ENCODE data around the gene FSTL5. TPM values are rescaled to one million over a fixed set of nuclear protein-coding genes. Genes with fewer than 3 reads are reported as not detected.

The FSTL5 gene
- total RNA-seq, 1 experiment from 2014 or later = 1.9 TPM

DNA sequence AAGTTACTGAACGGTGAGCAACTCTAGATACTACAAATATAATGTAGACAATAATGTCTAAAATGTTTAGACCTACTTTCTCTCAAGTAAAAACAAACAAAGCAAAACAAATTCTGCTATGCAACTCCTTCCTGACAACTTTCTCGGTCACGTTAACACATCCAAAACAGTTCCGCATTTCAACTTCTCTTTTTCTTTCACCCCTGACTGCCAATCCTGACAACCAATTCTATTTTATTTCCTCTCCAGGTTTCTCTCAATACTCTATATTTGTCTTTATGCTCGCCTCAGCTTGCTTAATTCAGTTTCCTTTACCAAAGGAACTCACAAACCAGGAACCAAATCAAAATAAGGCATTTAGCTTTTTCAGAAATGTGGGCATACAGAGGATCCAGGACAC is 513.0 kb downstream of the FSTL5 start:
- H3K27ac Mint-ChIP-seq (ENCODE audit: unreplicated experiment) = no peak overlapping the region
- H3K4me1 Mint-ChIP-seq (ENCODE audit: low read depth, unreplicated experiment) = no peaks in the 10 kb centered on the region
- Histone ChIP-seq H3K36me3 (ENCODE audit: control insufficient read depth, insufficient read depth, low read length) (no peaks in the 10 kb centered on the region), H3K4me3 (ENCODE audit: low read depth, low read length) (no peak overlapping the region), H3K9me3 (no peaks in the 10 kb centered on the region), H3K4me1 (no peaks in the 10 kb centered on the region), H3K27me3 (replicated peaks; ENCODE audit: control insufficient read depth, insufficient read depth, low read length) (no peaks in the 10 kb centered on the region)
- ChIA-PET CTCF (no interaction called here), POLR2A (no interaction called here)
- H3K4me3 Mint-ChIP-seq (ENCODE audit: unreplicated experiment) = no peak overlapping the region
- H3K36me3 Mint-ChIP-seq (ENCODE audit: insufficient read depth, unreplicated experiment) = no peaks in the 10 kb centered on the region
- DNase-seq = no peak
- H3K27me3 Mint-ChIP-seq (ENCODE audit: insufficient read depth, unreplicated experiment) = no peaks in the 10 kb centered on the region
- no TSS peak for BruUV-seq (replicated peaks)
- no peaks in the 10 kb centered on the region for H3K9me3 Mint-ChIP-seq (ENCODE audit: unreplicated experiment)
- intact Hi-C loops (cut with micrococcal nuclease; ENCODE audit: unreplicated experiment) = no loop called here
- TF ChIP-seq CTCF (IDR thresholded peaks at IDR 0.05; ENCODE audit: insufficient read depth in 1 of 2, low read depth in 1 of 2, low read length in 1 of 2, severe bottlenecking in 1 of 2, unreplicated experiment in 1 of 2) = no peak

- intact Hi-C loops (cut with micrococcal nuclease; ENCODE audit: unreplicated experiment) = no loop called here
- no TSS peak for BruUV-seq (replicated peaks)
These were observed 516.0 kb downstream of the FSTL5 start for GRCh38 chr4:161647757-161648156.

DNA sequence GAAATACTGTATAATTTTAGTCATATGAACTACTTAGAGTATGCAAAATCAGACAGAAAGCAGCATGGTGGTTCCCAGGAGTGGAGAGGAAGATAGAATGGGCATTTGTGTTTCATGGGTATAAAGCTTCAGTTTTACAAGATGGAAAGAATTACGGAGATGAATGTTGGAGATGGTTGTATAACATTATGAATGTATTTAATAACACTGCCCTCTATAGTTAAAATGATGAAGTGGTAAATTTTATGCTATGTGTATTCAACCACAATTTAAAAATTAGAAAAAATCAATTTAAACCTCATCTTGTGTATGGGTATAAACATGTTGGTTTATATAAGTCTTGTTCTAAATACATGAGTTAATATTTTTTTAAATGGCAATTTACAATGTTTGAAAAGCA is 521.1 kb downstream of the FSTL5 start:
- BruUV-seq (replicated peaks) = no TSS peak
- intact Hi-C loops (cut with micrococcal nuclease; ENCODE audit: unreplicated experiment) = no loop called here

More at GRCh38 chr4:161647757-161648156, 516.0 kb downstream of the FSTL5 start:
- Mint-ChIP-seq H3K9me3 (ENCODE audit: unreplicated experiment) (no peaks in the 10 kb centered on the region), H3K4me1 (ENCODE audit: low read depth, unreplicated experiment) (peaks cover 6% of the 10 kb centered on the region), H3K27ac (ENCODE audit: unreplicated experiment) (no peak overlapping the region), H3K4me3 (ENCODE audit: unreplicated experiment) (no peak overlapping the region), H3K27me3 (ENCODE audit: insufficient read depth, unreplicated experiment) (no peaks in the 10 kb centered on the region), H3K36me3 (ENCODE audit: insufficient read depth, unreplicated experiment) (no peaks in the 10 kb centered on the region)
- no peak overlapping the region for H3K4me3 ChIP-seq (ENCODE audit: low read depth, low read length)
- CTCF ChIA-PET = no interaction called here
- POLR2A ChIA-PET = no interaction called here
- no peak for TF ChIP-seq CTCF (IDR thresholded peaks at IDR 0.05; ENCODE audit: insufficient read depth in 1 of 2, low read depth in 1 of 2, low read length in 1 of 2, severe bottlenecking in 1 of 2, unreplicated experiment in 1 of 2)
- no peaks in the 10 kb centered on the region for H3K27me3 ChIP-seq (replicated peaks; ENCODE audit: control insufficient read depth, insufficient read depth, low read length)
- H3K36me3 ChIP-seq (ENCODE audit: control insufficient read depth, insufficient read depth, low read length) = no peaks in the 10 kb centered on the region
- H3K9me3 ChIP-seq = no peaks in the 10 kb centered on the region
- H3K4me1 ChIP-seq = no peaks in the 10 kb centered on the region
- DNase-seq = no peak

More for the DNA sequence above, 521.1 kb downstream of the FSTL5 start:
- no peak for TF ChIP-seq CTCF (IDR thresholded peaks at IDR 0.05; ENCODE audit: insufficient read depth in 1 of 2, low read depth in 1 of 2, low read length in 1 of 2, severe bottlenecking in 1 of 2, unreplicated experiment in 1 of 2)
- no peak for DNase-seq
- CTCF ChIA-PET = no interaction called here
- Mint-ChIP-seq H3K4me3 (ENCODE audit: unreplicated experiment) (no peak overlapping the region), H3K4me1 (ENCODE audit: low read depth, unreplicated experiment) (peaks cover 6% of the 10 kb centered on the region), H3K27ac (ENCODE audit: unreplicated experiment) (no peak overlapping the region), H3K9me3 (ENCODE audit: unreplicated experiment) (no peaks in the 10 kb centered on the region), H3K27me3 (ENCODE audit: insufficient read depth, unreplicated experiment) (no peaks in the 10 kb centered on the region), H3K36me3 (ENCODE audit: insufficient read depth, unreplicated experiment) (no peaks in the 10 kb centered on the region)
- Histone ChIP-seq H3K9me3 (no peaks in the 10 kb centered on the region), H3K4me1 (no peaks in the 10 kb centered on the region), H3K4me3 (ENCODE audit: low read depth, low read length) (no peak overlapping the region), H3K27me3 (replicated peaks; ENCODE audit: control insufficient read depth, insufficient read depth, low read length) (no peaks in the 10 kb centered on the region), H3K36me3 (ENCODE audit: control insufficient read depth, insufficient read depth, low read length) (no peaks in the 10 kb centered on the region)
- POLR2A ChIA-PET = no interaction called here
